ENCODE results near the gene RELT.

DNA sequence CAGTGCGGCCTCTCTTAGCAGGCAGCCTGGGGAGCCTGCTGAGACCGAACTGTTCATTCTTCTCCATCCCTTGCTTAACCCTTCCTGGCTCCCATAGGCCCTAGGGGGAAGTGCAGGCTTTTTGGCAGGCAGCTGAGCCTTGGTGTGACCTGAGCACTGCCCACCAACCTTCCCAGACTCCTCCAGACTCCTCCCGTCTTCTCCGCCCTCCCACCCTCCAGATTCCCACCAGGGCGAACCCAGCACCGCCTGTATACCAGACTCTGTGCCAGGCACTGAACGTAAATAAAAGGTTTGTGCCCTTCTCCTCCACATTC is 7.9 kb downstream of the RELT start:
- TF ChIP-seq CTCF (IDR thresholded peaks at IDR 0.05) (no peak), POLR2AphosphoS5 (IDR thresholded peaks at IDR 0.05) (no peak), EP300 (IDR thresholded peaks at IDR 0.05) (no peak)

Measured in upper lobe of left lung (tissue), 4 donors.